Stomach (tissue), 9 donors: ENCODE measurements around the gene RGS11. TPM values are rescaled to one million over a fixed set of nuclear protein-coding genes. Genes with fewer than 3 reads are reported as not detected.
"Not testable (repeated sequence)": the region's sequence is repeated elsewhere in the genome, so short reads cannot be mapped to it uniquely, and the experiment has no call there.

ENCODE experiments used
- DNase-seq, 2 donors: peaks; one replicate each; pipeline versions ENCODE4 v3.0.0 to v3.0.0-alpha.2; 2013 to 2019
- H3K27ac ChIP-seq, 5 donors: fragments of 200-600 bp in 4 of 5; sonication (generic) in 4 of 5; one replicate each; pipeline ENCODE4 v1.5.1; 2013 to 2019; ENCODE audit warnings: mild to moderate bottlenecking in 1 of 5, moderate library complexity in 1 of 5
- H3K27me3 ChIP-seq, 3 donors: fragments of 200-600 bp; sonication (generic); one replicate each; pipeline ENCODE4 v1.5.1; 2017 to 2019; ENCODE audit warnings: mixed run types in 1 of 3
- H3K36me3 ChIP-seq, 4 donors: fragments of 200-600 bp; sonication (generic); 1 replicate in 3 of 4; 2 replicates in 1 of 4; pipeline ENCODE4 v1.5.1; 2016 to 2019
- H3K4me1 ChIP-seq, 4 donors: fragments of 200-600 bp; sonication (generic); one replicate each; pipeline ENCODE4 v1.5.1; 2016 to 2019
- H3K4me3 ChIP-seq, 4 donors: fragments of 200-600 bp; sonication (generic) in 3 of 4; one replicate each; pipeline ENCODE4 v1.5.1; 2016 to 2019; ENCODE audit warnings: mild to moderate bottlenecking in 1 of 4
- H3K9me3 ChIP-seq, 4 donors: fragments of 200-600 bp; sonication (generic); one replicate each; pipeline ENCODE4 v1.5.1; 2016 to 2019
- EP300 ChIP-seq: sonication (generic); formaldehyde crosslinking; IDR thresholded peaks from one replicate; pipeline ENCODE4 v1.6.1; 2017; ENCODE audit warnings: antibody characterized with exemption
- POLR2A ChIP-seq, 4 donors: fragments of 450-650 bp; IDR thresholded peaks; one replicate each; pipeline ENCODE4 v1.6.1; 2016; ENCODE audit warnings: antibody characterized with exemption in 4 of 4, control low read depth in 2 of 4, mild to moderate bottlenecking in 1 of 4, moderate library complexity in 1 of 4
- POLR2AphosphoS5 ChIP-seq, 3 donors: sonication (generic); formaldehyde crosslinking; IDR thresholded peaks; one replicate each; pipeline ENCODE4 v1.6.1; 2016; ENCODE audit warnings: antibody characterized with exemption in 3 of 3
- WGBS, 5 donors: extraction: QIAGEN DNeasy Blood & Tissue Kit in 3 of 5; methylation state at CpG; one replicate each; pipeline versions ENCODE4 v1.1.5 to v1.1.7; 2013 to 2018; 5-methylcytosine and 5-hydroxymethylcytosine counted together
- intact Hi-C: fragments of 100-400 bp; cut with DNase I; formaldehyde crosslinking; loops from one replicate; pipeline ENCODE4 v1.15.1; 2023; ENCODE audit warnings: low total_unique reads
- polyA plus RNA-seq, 3 donors: library from polyadenylated mRNA; stranded (reverse); fragments of 200-250 nt; gene quantifications; one replicate each; pipeline ENCODE4 v1.2.3, GENCODE V29; 2013
- total RNA-seq, 5 donors: library from RNA; depleted of rRNA; stranded (reverse); fragments of >200 nt; gene quantifications; one replicate each; pipeline versions ENCODE4 v1.1.0 to v1.2.3, GENCODE V29; 2014 to 2016
- TF ChIP-seq, protein P1 (sequence below), 7 experiments: fragments of 450-650 bp in 4 of 7; fragments of 200-600 bp in 3 of 7; sonication (generic) in 3 of 7; IDR thresholded peaks; one replicate each; pipeline ENCODE4 v1.5.1; 2016 to 2019; ENCODE audit warnings: antibody characterized with exemption in 7 of 7, control low read depth in 2 of 7, mild to moderate bottlenecking in 1 of 7
- donor health status: healthy with polysubstance abuse.
- donor health status: Bipolar disorder and iron deficiency.
- donor health status: healthy.

The RGS11 gene
- total and polyA plus RNA-seq, 8 donors, result 2.6 to 26.3 (median 9.6) TPM

DNA sequence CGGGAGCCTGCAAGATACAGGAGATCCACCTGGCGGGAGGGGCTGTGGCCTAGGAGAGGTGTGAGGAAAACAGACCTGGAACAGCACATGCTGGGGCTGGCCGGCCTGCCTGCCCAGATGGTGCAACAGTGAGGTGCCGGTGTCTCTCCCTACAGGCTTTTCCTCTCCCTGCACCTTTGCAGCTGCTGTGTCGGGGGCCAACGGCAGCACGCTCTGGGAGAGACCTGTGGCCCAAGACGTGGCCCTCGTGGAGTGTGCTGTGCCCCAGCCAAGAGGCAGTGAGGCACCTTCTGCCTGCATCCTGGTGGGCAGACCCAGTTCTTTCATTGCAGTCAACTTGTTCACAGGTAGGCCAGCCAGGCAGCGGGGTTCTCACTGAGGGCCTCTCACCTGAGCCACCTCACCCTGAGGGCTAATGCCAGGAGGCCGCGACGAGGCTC lies 15.9 kb downstream of the RGS11 start:
- no peak overlapping the region for H3K27ac ChIP-seq
- TF ChIP-seq EP300 (no peak), POLR2A (IDR thresholded peaks at IDR 0.05) (no peak), POLR2AphosphoS5 (IDR thresholded peaks at IDR 0.05) (no peak)
- TF ChIP-seq, protein P1, sequence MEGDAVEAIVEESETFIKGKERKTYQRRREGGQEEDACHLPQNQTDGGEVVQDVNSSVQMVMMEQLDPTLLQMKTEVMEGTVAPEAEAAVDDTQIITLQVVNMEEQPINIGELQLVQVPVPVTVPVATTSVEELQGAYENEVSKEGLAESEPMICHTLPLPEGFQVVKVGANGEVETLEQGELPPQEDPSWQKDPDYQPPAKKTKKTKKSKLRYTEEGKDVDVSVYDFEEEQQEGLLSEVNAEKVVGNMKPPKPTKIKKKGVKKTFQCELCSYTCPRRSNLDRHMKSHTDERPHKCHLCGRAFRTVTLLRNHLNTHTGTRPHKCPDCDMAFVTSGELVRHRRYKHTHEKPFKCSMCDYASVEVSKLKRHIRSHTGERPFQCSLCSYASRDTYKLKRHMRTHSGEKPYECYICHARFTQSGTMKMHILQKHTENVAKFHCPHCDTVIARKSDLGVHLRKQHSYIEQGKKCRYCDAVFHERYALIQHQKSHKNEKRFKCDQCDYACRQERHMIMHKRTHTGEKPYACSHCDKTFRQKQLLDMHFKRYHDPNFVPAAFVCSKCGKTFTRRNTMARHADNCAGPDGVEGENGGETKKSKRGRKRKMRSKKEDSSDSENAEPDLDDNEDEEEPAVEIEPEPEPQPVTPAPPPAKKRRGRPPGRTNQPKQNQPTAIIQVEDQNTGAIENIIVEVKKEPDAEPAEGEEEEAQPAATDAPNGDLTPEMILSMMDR (IDR thresholded peaks at IDR 0.05), result no peak
- no peaks in the 10 kb centered on the region for H3K4me1 ChIP-seq
- no peaks in the 10 kb centered on the region for H3K9me3 ChIP-seq
- peaks cover 52 to 90% (median 87%) of the 10 kb centered on the region in 4 donors for H3K36me3 ChIP-seq
- DNase-seq, result no peak
- H3K27me3 ChIP-seq, result no peaks in the 10 kb centered on the region
- 84 to 95% (median 89%) methylated on average over 9 to 13 of the region's 13 CpGs for WGBS, 5 donors
- no peak overlapping the region for H3K4me3 ChIP-seq
- intact Hi-C loops, result no loop called here

DNA sequence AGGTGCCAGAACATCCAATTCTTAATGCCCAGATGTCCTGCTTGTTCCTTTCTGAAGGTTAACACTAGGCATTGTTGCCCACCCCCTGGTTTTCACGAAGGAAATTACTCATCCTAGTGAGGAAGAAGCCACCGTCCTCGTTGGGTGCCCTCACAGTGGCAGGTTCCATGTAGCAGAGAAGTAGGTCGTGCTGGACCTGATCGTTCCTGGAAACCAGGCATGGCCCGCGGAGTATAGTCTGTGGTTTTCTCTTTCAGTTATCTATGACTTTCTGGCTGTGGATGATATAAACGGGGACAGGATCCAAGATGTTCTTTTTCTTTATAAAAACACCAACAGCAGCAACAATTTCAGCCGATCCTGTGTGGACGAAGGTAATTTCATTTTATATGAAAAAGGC lies 16.5 kb downstream of the RGS11 start:
- TF ChIP-seq EP300 (no peak), POLR2A (IDR thresholded peaks at IDR 0.05) (no peak), POLR2AphosphoS5 (IDR thresholded peaks at IDR 0.05) (no peak)
- TF ChIP-seq, protein P1 (IDR thresholded peaks at IDR 0.05), result no peak
- Histone ChIP-seq H3K9me3 (no peaks in the 10 kb centered on the region), H3K4me1 (no peaks in the 10 kb centered on the region), H3K36me3 (peaks cover 54 to 90% (median 87%) of the 10 kb centered on the region in 4 donors), H3K4me3 (no peak overlapping the region), H3K27ac (no peak overlapping the region), H3K27me3 (no peaks in the 10 kb centered on the region)
- 81 to 90% (median 86%) methylated on average over 10 of the region's 10 CpGs for WGBS, 5 donors
- intact Hi-C loops, result no loop called here
- no peak for DNase-seq

DNA sequence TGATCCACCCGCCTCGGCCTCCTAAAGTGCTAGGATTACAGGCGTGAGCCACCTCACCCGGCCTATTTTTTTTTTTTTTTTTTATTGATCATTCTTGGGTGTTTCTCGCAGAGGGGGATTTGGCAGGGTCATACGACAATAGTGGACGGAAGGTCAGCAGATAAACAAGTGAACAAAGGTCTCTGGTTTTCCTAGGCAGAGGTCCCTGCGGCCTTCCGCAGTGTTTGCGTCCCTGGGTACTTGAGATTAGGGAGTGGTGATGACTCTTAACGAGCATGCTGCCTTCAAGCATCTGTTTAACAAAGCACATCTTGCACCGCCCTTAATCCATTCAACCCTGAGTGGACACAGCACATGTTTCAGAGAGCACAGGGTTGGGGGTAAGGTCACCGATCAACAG lies 17.7 kb downstream of the RGS11 start:
- intact Hi-C loops, H3K27me3 ChIP-seq, H3K27ac ChIP-seq, H3K4me3 ChIP-seq, H3K4me1 ChIP-seq, H3K9me3 ChIP-seq, DNase-seq: not testable (repeated sequence)
- peaks cover 45 to 88% (median 83%) of the 10 kb centered on the region in 4 donors for H3K36me3 ChIP-seq
- WGBS, 5 donors, result 81 to 95% (median 88%) methylated on average over 10 to 13 of the region's 13 CpGs

DNA sequence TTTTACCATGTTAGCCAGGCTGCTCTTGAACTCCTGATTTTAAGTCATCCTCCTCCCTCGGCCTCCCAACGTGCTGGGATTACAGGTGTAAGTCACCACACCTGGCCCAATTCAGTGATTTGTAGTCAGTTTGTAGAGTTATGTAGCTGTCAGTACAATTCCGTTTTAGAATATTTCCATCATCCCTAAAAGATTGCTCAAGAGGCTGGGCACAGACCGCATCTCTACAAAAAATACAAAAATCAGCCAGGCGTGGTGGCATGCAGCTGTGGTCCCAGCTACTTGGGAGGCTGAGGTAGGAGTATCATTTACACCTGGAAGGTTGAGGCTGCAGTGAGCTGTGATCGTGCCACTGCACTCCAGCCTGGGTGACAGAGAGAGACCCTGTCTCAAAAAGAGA lies 20.6 kb downstream of the RGS11 start:
- 92 to 99% (median 96%) methylated on average over 6 of the region's 6 CpGs for WGBS, 5 donors
- Histone ChIP-seq H3K9me3 (no peaks in the 10 kb centered on the region), H3K4me3 (no peak overlapping the region), H3K27me3 (no peaks in the 10 kb centered on the region), H3K27ac (no peak overlapping the region), H3K36me3 (peaks cover 26 to 81% (median 64%) of the 10 kb centered on the region in 4 donors), H3K4me1 (peaks cover 6 to 25% (median 20%) of the 10 kb centered on the region in 4 donors)
- no peak for DNase-seq
- intact Hi-C loops, result no loop called here
- no peak for TF ChIP-seq POLR2AphosphoS5 (IDR thresholded peaks at IDR 0.05)
- TF ChIP-seq EP300, result no peak
- no peak for TF ChIP-seq POLR2A (IDR thresholded peaks at IDR 0.05)
- TF ChIP-seq, protein P1 (IDR thresholded peaks at IDR 0.05), result no peak

DNA sequence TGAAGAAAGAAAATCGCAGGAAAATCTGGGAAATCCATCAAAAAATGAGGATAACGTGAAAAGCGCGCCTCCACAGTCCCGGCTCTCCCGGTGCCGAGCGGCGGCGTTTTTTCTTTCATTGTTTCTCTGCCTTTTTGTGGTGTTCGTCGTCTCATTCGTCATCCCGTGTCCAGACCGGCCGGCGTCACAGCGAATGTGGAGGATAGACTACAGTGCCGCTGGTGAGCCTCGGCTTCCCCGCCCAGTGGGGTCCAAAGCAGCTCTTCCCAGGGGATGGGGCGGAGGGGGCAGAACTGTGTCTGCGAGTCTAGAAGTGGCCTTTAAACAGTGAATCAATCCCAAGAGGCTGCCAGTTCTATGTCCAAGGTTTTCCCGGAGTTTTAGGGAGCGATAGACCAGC lies 21.3 kb downstream of the RGS11 start:
- intact Hi-C loops, result no loop called here
- 94 to 98% (median 96%) methylated on average over 25 of the region's 25 CpGs for WGBS, 5 donors
- TF ChIP-seq POLR2A (IDR thresholded peaks at IDR 0.05) (no peak), EP300 (no peak), POLR2AphosphoS5 (IDR thresholded peaks at IDR 0.05) (no peak)
- no peak overlapping the region for H3K27ac ChIP-seq
- no peaks in the 10 kb centered on the region for H3K27me3 ChIP-seq
- no peaks in the 10 kb centered on the region for H3K9me3 ChIP-seq
- DNase-seq, result no peak
- H3K4me3 ChIP-seq, result no peak overlapping the region
- H3K36me3 ChIP-seq, result peaks cover 22 to 81% (median 60%) of the 10 kb centered on the region in 4 donors
- H3K4me1 ChIP-seq, result peaks cover 6 to 33% (median 24%) of the 10 kb centered on the region in 4 donors
